Measurements from ENCODE around the gene DPYSL5. TPM values are rescaled to one million over a fixed set of nuclear protein-coding genes. Genes with fewer than 3 reads are reported as not detected.

The DPYSL5 gene
- total and polyA plus RNA-seq, 2 of the 13 experiments (the other 11 are each of a cell fraction or from before 2014, with no cell fraction given) = 0.15 TPM; not detected in 1

DNA sequence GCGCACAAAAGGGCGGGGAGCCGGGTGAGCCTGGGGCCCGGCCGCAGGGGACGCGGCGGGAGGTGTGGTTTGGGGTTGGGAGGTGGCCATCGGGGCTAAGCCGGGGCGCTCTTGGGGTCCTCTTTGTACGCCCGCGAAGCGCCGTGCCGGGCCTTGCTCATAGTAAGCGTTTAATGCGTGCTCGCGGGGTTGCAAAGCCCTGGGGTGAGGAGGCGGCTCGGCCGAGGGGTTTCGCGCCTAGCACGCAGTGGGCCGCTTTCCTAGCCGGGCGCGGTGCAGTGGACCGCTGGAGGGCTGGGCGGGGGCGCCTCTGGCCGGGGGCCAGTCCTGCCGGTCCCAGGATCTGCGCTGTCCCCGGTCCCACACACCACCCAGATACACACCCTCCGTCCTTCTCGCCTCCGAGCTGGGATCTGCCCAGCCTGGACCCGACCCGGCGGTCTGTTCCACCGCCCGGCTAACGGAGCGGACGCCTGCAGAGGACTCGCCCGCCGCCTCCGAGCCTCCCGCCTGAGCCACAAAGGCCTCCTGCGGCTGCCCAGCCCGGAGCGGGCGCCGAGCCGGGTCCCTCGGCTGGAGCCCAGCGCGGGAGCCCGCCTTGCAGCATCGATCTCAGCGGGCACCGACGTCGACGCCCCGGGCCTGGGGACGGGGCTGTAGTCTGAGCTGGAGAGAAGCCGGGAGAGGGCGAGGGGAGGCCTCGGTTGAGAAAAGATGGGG, 564 bp downstream of the DPYSL5 start (continued):
- TF ChIP-seq, protein P1, sequence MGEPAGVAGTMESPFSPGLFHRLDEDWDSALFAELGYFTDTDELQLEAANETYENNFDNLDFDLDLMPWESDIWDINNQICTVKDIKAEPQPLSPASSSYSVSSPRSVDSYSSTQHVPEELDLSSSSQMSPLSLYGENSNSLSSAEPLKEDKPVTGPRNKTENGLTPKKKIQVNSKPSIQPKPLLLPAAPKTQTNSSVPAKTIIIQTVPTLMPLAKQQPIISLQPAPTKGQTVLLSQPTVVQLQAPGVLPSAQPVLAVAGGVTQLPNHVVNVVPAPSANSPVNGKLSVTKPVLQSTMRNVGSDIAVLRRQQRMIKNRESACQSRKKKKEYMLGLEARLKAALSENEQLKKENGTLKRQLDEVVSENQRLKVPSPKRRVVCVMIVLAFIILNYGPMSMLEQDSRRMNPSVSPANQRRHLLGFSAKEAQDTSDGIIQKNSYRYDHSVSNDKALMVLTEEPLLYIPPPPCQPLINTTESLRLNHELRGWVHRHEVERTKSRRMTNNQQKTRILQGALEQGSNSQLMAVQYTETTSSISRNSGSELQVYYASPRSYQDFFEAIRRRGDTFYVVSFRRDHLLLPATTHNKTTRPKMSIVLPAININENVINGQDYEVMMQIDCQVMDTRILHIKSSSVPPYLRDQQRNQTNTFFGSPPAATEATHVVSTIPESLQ (CRISPR knock-in tag; conservative IDR thresholded peaks at IDR 0.05) = no peak
- TF ChIP-seq, protein P2, sequence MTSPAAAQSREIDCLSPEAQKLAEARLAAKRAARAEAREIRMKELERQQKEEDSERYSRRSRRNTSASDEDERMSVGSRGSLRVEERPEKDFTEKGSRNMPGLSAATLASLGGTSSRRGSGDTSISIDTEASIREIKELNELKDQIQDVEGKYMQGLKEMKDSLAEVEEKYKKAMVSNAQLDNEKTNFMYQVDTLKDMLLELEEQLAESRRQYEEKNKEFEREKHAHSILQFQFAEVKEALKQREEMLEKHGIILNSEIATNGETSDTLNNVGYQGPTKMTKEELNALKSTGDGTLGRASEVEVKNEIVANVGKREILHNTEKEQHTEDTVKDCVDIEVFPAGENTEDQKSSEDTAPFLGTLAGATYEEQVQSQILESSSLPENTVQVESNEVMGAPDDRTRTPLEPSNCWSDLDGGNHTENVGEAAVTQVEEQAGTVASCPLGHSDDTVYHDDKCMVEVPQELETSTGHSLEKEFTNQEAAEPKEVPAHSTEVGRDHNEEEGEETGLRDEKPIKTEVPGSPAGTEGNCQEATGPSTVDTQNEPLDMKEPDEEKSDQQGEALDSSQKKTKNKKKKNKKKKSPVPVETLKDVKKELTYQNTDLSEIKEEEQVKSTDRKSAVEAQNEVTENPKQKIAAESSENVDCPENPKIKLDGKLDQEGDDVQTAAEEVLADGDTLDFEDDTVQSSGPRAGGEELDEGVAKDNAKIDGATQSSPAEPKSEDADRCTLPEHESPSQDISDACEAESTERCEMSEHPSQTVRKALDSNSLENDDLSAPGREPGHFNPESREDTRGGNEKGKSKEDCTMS (CRISPR knock-in tag; conservative IDR thresholded peaks at IDR 0.05) = no peak
- TF ChIP-seq ZNF777 (CRISPR knock-in tag; IDR thresholded peaks at IDR 0.05) (0 out of 2 replicates have a peak, but pooled peaks have one; percentile 38), ZNF234 (CRISPR knock-in tag; conservative IDR thresholded peaks at IDR 0.05) (no peak), TOPORS (CRISPR knock-in tag; IDR thresholded peaks at IDR 0.05) (0 out of 2 replicates have a peak, but pooled peaks have one; percentile 23), SUZ12 (IDR thresholded peaks at IDR 0.05; ENCODE audit: low read depth, low read length) (peak; percentile 8; the same call in 1 of the 2 replicates), EZH2 (conservative IDR thresholded peaks at IDR 0.05; ENCODE audit: low read depth, low read length) (peak; percentile 88), ZFP36L1 (CRISPR knock-in tag; IDR thresholded peaks at IDR 0.05) (no peak), HHEX (CRISPR knock-in tag; IDR thresholded peaks at IDR 0.05) (no peak), ZFP62 (CRISPR knock-in tag; IDR thresholded peaks at IDR 0.05) (no peak)
- TF ChIP-seq, protein P3, sequence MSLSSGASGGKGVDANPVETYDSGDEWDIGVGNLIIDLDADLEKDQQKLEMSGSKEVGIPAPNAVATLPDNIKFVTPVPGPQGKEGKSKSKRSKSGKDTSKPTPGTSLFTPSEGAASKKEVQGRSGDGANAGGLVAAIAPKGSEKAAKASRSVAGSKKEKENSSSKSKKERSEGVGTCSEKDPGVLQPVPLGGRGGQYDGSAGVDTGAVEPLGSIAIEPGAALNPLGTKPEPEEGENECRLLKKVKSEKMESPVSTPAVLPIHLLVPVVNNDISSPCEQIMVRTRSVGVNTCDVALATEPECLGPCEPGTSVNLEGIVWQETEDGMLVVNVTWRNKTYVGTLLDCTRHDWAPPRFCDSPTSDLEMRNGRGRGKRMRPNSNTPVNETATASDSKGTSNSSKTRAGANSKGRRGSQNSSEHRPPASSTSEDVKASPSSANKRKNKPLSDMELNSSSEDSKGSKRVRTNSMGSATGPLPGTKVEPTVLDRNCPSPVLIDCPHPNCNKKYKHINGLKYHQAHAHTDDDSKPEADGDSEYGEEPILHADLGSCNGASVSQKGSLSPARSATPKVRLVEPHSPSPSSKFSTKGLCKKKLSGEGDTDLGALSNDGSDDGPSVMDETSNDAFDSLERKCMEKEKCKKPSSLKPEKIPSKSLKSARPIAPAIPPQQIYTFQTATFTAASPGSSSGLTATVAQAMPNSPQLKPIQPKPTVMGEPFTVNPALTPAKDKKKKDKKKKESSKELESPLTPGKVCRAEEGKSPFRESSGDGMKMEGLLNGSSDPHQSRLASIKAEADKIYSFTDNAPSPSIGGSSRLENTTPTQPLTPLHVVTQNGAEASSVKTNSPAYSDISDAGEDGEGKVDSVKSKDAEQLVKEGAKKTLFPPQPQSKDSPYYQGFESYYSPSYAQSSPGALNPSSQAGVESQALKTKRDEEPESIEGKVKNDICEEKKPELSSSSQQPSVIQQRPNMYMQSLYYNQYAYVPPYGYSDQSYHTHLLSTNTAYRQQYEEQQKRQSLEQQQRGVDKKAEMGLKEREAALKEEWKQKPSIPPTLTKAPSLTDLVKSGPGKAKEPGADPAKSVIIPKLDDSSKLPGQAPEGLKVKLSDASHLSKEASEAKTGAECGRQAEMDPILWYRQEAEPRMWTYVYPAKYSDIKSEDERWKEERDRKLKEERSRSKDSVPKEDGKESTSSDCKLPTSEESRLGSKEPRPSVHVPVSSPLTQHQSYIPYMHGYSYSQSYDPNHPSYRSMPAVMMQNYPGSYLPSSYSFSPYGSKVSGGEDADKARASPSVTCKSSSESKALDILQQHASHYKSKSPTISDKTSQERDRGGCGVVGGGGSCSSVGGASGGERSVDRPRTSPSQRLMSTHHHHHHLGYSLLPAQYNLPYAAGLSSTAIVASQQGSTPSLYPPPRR (CRISPR knock-in tag; IDR thresholded peaks at IDR 0.05; ENCODE audit: borderline replicate concordance) = no peak
- TF ChIP-seq, protein P4, sequence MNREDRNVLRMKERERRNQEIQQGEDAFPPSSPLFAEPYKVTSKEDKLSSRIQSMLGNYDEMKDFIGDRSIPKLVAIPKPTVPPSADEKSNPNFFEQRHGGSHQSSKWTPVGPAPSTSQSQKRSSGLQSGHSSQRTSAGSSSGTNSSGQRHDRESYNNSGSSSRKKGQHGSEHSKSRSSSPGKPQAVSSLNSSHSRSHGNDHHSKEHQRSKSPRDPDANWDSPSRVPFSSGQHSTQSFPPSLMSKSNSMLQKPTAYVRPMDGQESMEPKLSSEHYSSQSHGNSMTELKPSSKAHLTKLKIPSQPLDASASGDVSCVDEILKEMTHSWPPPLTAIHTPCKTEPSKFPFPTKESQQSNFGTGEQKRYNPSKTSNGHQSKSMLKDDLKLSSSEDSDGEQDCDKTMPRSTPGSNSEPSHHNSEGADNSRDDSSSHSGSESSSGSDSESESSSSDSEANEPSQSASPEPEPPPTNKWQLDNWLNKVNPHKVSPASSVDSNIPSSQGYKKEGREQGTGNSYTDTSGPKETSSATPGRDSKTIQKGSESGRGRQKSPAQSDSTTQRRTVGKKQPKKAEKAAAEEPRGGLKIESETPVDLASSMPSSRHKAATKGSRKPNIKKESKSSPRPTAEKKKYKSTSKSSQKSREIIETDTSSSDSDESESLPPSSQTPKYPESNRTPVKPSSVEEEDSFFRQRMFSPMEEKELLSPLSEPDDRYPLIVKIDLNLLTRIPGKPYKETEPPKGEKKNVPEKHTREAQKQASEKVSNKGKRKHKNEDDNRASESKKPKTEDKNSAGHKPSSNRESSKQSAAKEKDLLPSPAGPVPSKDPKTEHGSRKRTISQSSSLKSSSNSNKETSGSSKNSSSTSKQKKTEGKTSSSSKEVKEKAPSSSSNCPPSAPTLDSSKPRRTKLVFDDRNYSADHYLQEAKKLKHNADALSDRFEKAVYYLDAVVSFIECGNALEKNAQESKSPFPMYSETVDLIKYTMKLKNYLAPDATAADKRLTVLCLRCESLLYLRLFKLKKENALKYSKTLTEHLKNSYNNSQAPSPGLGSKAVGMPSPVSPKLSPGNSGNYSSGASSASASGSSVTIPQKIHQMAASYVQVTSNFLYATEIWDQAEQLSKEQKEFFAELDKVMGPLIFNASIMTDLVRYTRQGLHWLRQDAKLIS (CRISPR knock-in tag; IDR thresholded peaks at IDR 0.05) = no peak

Data from HepG2 (cell line).